DOHH2 (cell line): ENCODE results near the gene WTAP.

Experiments
- H3F3A ChIP-seq: fragments of 200-600 bp; sonication (generic), shearing (Covaris generic); 2 replicates; pipeline ENCODE4 v1.6.0; 2016; ENCODE audit warnings: antibody characterized with exemption, mild to moderate bottlenecking; ENCODE audit not compliant: control insufficient read depth, insufficient read depth
- H3K27ac ChIP-seq: fragments of 200-600 bp; sonication (generic); 2 replicates; pipeline ENCODE4 v1.5.1; 2014; ENCODE audit warnings: low read depth, mild to moderate bottlenecking, low read length, moderate library complexity
- H3K27me3 ChIP-seq: fragments of 200-600 bp; sonication (generic); 2 replicates; pipeline ENCODE4 v1.6.1; 2014; ENCODE audit warnings: mild to moderate bottlenecking, low read length, mixed read lengths; ENCODE audit not compliant: control insufficient read depth
- H3K36me3 ChIP-seq: fragments of 200-600 bp; sonication (generic); 2 replicates; pipeline ENCODE4 v1.6.1; 2014; ENCODE audit warnings: mild to moderate bottlenecking, low read length, moderate library complexity, mixed read lengths; ENCODE audit not compliant: control insufficient read depth
- H3K4me1 ChIP-seq: fragments of 200-600 bp; sonication (generic); 2 replicates; pipeline ENCODE4 v1.6.1; 2014; ENCODE audit warnings: mild to moderate bottlenecking, low read length, mixed read lengths; ENCODE audit not compliant: control insufficient read depth
- H3K4me2 ChIP-seq: fragments of 200-600 bp; sonication (generic); 2 replicates; pipeline ENCODE4 v1.6.0; 2014; ENCODE audit warnings: mild to moderate bottlenecking, low read length, moderate library complexity
- H3K4me3 ChIP-seq: fragments of 200-600 bp; sonication (generic); 2 replicates; pipeline ENCODE4 v1.5.1; 2014; ENCODE audit warnings: mild to moderate bottlenecking, low read length, mixed read lengths
- H3K79me2 ChIP-seq: fragments of 200-600 bp; sonication (generic); 2 replicates; pipeline ENCODE4 v1.6.1; 2014; ENCODE audit warnings: mild to moderate bottlenecking, low read length, mixed read lengths; ENCODE audit not compliant: control insufficient read depth
- H3K9me2 ChIP-seq: fragments of 200-600 bp; sonication (generic); replicated peaks from 2 replicates; pipeline ENCODE4 v1.6.1; 2014; ENCODE audit warnings: mild to moderate bottlenecking, low read length, mixed read lengths; ENCODE audit not compliant: control insufficient read depth
- H3K9me3 ChIP-seq: fragments of 200-600 bp; sonication (generic); 2 replicates; pipeline ENCODE4 v1.6.1; 2014; ENCODE audit warnings: antibody characterized with exemption, low read length, mixed read lengths; ENCODE audit not compliant: control insufficient read depth, insufficient read depth
- H4K20me1 ChIP-seq: fragments of 200-600 bp; sonication (generic); 2 replicates; pipeline ENCODE4 v1.6.0; 2014; ENCODE audit warnings: low read depth, mild to moderate bottlenecking, antibody characterized with exemption, low read length, moderate library complexity; ENCODE audit not compliant: control insufficient read depth, insufficient read depth
- EZH2phosphoT487 ChIP-seq: fragments of 200-600 bp; sonication (generic); IDR thresholded peaks from 2 replicates; pipeline ENCODE4 v1.6.1; 2017; ENCODE audit warnings: borderline replicate concordance, mild to moderate bottlenecking, antibody characterized with exemption, low read length, moderate library complexity, mixed read lengths
- TF ChIP-seq, protein P1 (sequence below): fragments of 200-600 bp; sonication (generic); IDR thresholded peaks from one replicate; pipeline ENCODE4 v1.5.1; 2014; ENCODE audit warnings: antibody characterized with exemption, mild to moderate bottlenecking, low read depth, low read length; ENCODE audit not compliant: poor library complexity, severe bottlenecking

The WTAP gene

DNA sequence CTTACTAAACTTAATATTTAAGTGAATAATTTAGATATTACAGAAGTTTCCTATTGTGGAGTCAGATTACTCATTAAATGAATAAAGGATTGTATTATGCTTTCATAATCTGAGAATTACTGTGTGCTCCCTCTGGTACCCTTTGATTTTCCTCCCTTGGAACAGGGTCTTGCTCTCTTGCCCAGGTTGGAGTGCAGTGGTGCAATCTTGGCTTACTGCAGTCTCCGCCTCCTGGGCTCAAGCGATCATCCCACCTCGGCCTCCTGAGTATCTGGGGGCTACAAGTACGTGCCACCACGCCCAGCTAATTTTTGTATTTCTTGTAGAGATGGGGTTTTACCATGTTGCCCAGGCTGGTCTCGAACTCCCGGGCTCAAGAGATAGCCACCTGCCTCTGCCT is 9.6 kb downstream of the WTAP start:
- peaks cover 15% of the 10 kb centered on the region for H3K4me1 ChIP-seq
- H4K20me1 ChIP-seq = peaks cover 16% of the 10 kb centered on the region
- H3K4me2 ChIP-seq = no peak overlapping the region
- H3K79me2 ChIP-seq = peaks cover 98% of the 10 kb centered on the region
- TF ChIP-seq, protein P1, sequence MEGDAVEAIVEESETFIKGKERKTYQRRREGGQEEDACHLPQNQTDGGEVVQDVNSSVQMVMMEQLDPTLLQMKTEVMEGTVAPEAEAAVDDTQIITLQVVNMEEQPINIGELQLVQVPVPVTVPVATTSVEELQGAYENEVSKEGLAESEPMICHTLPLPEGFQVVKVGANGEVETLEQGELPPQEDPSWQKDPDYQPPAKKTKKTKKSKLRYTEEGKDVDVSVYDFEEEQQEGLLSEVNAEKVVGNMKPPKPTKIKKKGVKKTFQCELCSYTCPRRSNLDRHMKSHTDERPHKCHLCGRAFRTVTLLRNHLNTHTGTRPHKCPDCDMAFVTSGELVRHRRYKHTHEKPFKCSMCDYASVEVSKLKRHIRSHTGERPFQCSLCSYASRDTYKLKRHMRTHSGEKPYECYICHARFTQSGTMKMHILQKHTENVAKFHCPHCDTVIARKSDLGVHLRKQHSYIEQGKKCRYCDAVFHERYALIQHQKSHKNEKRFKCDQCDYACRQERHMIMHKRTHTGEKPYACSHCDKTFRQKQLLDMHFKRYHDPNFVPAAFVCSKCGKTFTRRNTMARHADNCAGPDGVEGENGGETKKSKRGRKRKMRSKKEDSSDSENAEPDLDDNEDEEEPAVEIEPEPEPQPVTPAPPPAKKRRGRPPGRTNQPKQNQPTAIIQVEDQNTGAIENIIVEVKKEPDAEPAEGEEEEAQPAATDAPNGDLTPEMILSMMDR = no peak
- no peaks in the 10 kb centered on the region for H3K9me2 ChIP-seq
- H3K27ac ChIP-seq = no peak overlapping the region
- H3F3A ChIP-seq = peaks cover 12% of the 10 kb centered on the region; the same call in 1 of the 2 replicates
- H3K4me3 ChIP-seq = no peak overlapping the region
- peaks cover 82% of the 10 kb centered on the region for H3K36me3 ChIP-seq
- no peaks in the 10 kb centered on the region for H3K27me3 ChIP-seq
- H3K9me3 ChIP-seq = no peaks in the 10 kb centered on the region

DNA sequence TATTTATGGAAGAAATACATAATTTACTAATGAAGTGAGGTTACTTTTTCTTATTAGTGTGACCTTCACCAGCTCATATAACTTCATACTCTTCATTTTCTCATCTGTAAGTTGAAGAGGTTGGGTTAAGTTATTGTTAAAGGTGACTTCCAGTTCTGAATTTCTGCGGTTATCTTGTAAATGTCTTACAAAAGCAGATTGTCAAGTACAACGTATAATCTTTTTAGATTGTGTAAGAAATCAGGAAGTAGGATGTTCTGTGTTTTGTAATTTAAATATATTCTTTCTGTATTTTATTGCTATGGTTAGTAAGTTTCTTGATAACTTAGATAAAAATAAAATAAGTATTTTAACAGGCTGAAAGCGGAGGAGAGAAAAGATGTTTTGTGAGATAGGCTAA is 12.0 kb downstream of the WTAP start:
- H3K36me3 ChIP-seq = peaks cover 90% of the 10 kb centered on the region
- peaks cover 5% of the 10 kb centered on the region; the same call in 1 of the 2 replicates for H3K4me1 ChIP-seq

DNA sequence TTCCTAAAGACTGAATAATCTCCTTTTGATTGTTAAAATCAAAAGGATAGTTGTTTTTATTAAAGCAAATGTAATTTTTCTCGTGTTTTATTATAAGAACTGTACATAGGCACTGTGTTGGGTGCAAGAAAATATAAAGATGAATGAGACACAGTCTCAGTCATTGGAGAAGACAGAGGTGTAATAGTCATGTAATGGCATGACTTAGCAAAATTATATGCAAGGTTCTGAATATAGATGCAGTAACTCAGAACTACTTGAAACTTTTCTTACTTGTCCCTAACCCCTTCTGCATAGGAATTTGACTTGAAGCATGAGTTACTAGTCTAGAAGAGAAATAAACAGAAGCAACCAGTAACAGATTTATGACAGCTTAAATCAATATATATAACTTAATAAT is 14.9 kb downstream of the WTAP start:
- no peak overlapping the region for H3K27ac ChIP-seq
- peaks cover 4% of the 10 kb centered on the region; the same call in 1 of the 2 replicates for H4K20me1 ChIP-seq
- no peaks in the 10 kb centered on the region for H3K9me3 ChIP-seq
- peaks cover 16% of the 10 kb centered on the region for H3F3A ChIP-seq
- TF ChIP-seq EZH2phosphoT487 = no peak
- TF ChIP-seq, protein P1 = no peak
- no peak overlapping the region for H3K4me2 ChIP-seq
- no peaks in the 10 kb centered on the region for H3K4me1 ChIP-seq
- peaks cover 99% of the 10 kb centered on the region for H3K36me3 ChIP-seq
- H3K27me3 ChIP-seq = no peaks in the 10 kb centered on the region
- H3K4me3 ChIP-seq = no peak overlapping the region
- H3K9me2 ChIP-seq = no peaks in the 10 kb centered on the region
- peaks cover 91% of the 10 kb centered on the region for H3K79me2 ChIP-seq

More for the DNA sequence above, 12.0 kb downstream of the WTAP start:
- Histone ChIP-seq H3K4me3 (no peak overlapping the region), H3K27ac (no peak overlapping the region), H3F3A (peaks cover 12% of the 10 kb centered on the region), H3K9me2 (no peaks in the 10 kb centered on the region), H3K79me2 (peaks cover 93% of the 10 kb centered on the region), H3K27me3 (no peaks in the 10 kb centered on the region), H3K9me3 (no peaks in the 10 kb centered on the region), H3K4me2 (no peak overlapping the region), H4K20me1 (peaks cover 14% of the 10 kb centered on the region; the same call in 1 of the 2 replicates)
- TF ChIP-seq, protein P1 = no peak
- no peak for TF ChIP-seq EZH2phosphoT487
